Measurements from ENCODE around the gene TSPAN8.

DNA sequence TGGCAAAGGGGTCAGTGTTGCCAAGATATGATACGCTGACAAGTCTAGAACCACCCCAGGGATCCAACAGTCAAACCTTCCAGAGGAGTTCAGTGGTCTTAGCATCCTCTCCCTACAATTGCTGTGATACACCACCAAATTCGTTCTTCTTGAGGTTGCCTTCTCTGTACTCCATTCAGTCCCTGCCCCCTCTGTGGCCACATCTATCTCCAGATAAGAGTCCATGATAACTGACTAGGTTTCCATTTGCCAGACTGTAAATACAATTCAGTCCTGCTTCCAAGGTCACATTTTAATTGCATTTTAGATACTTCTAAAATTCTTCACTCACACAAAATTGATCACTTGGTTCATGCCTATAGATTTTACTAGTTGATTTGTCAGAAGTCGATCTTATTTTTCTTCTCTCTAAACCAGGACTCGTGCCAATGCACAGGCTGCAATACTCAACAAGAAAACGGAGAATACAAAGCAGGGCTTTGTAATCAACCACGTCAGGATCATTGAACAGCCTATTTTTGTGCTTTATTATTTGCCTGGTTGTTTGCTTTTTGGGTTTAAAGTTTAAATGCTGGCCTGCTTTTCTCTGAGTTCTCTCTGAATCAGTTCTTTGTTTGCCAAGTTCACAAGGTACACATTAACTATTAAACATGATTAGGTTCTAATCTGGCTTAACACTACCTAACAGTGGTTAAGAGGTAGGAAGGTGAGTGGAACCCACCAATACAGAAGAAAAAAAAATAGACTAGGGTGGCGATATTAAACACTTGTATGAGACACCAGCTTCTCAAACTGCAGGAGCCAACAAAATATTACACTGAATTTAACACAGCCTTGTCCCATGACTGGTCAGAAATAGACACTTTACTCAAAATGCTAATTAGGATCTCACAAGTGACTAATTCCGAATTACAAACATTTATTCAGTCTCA, 5.3 kb upstream of the TSPAN8 start:
- no peak for TF ChIP-seq CSDC2 (CRISPR knock-in tag; IDR thresholded peaks at IDR 0.05)
- no peak for TF ChIP-seq ZNF70 (CRISPR knock-in tag; IDR thresholded peaks at IDR 0.05)
- TF ChIP-seq, protein P1, sequence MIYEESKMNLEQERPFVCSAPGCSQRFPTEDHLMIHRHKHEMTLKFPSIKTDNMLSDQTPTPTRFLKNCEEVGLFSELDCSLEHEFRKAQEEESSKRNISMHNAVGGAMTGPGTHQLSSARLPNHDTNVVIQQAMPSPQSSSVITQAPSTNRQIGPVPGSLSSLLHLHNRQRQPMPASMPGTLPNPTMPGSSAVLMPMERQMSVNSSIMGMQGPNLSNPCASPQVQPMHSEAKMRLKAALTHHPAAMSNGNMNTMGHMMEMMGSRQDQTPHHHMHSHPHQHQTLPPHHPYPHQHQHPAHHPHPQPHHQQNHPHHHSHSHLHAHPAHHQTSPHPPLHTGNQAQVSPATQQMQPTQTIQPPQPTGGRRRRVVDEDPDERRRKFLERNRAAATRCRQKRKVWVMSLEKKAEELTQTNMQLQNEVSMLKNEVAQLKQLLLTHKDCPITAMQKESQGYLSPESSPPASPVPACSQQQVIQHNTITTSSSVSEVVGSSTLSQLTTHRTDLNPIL (CRISPR knock-in tag; IDR thresholded peaks at IDR 0.05; ENCODE audit: low read depth): no peak
- TF ChIP-seq, protein P2, sequence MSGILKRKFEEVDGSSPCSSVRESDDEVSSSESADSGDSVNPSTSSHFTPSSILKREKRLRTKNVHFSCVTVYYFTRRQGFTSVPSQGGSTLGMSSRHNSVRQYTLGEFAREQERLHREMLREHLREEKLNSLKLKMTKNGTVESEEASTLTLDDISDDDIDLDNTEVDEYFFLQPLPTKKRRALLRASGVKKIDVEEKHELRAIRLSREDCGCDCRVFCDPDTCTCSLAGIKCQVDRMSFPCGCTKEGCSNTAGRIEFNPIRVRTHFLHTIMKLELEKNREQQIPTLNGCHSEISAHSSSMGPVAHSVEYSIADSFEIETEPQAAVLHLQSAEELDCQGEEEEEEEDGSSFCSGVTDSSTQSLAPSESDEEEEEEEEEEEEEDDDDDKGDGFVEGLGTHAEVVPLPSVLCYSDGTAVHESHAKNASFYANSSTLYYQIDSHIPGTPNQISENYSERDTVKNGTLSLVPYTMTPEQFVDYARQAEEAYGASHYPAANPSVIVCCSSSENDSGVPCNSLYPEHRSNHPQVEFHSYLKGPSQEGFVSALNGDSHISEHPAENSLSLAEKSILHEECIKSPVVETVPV (CRISPR knock-in tag; IDR thresholded peaks at IDR 0.05): no peak
- TF ChIP-seq, protein P3, sequence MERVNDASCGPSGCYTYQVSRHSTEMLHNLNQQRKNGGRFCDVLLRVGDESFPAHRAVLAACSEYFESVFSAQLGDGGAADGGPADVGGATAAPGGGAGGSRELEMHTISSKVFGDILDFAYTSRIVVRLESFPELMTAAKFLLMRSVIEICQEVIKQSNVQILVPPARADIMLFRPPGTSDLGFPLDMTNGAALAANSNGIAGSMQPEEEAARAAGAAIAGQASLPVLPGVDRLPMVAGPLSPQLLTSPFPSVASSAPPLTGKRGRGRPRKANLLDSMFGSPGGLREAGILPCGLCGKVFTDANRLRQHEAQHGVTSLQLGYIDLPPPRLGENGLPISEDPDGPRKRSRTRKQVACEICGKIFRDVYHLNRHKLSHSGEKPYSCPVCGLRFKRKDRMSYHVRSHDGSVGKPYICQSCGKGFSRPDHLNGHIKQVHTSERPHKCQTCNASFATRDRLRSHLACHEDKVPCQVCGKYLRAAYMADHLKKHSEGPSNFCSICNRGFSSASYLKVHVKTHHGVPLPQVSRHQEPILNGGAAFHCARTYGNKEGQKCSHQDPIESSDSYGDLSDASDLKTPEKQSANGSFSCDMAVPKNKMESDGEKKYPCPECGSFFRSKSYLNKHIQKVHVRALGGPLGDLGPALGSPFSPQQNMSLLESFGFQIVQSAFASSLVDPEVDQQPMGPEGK (CRISPR knock-in tag; IDR thresholded peaks at IDR 0.05; ENCODE audit: borderline replicate concordance): no peak
- TF ChIP-seq, protein P4, sequence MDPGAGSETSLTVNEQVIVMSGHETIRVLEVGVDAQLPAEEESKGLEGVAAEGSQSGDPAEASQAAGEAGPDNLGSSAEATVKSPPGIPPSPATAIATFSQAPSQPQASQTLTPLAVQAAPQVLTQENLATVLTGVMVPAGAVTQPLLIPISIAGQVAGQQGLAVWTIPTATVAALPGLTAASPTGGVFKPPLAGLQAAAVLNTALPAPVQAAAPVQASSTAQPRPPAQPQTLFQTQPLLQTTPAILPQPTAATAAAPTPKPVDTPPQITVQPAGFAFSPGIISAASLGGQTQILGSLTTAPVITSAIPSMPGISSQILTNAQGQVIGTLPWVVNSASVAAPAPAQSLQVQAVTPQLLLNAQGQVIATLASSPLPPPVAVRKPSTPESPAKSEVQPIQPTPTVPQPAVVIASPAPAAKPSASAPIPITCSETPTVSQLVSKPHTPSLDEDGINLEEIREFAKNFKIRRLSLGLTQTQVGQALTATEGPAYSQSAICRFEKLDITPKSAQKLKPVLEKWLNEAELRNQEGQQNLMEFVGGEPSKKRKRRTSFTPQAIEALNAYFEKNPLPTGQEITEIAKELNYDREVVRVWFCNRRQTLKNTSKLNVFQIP (CRISPR knock-in tag; IDR thresholded peaks at IDR 0.05; ENCODE audit: borderline replicate concordance, low read depth): no peak
- TF ChIP-seq GLIS3 (CRISPR knock-in tag; IDR thresholded peaks at IDR 0.05): no peak
- no peak for TF ChIP-seq ZFP30 (CRISPR knock-in tag; IDR thresholded peaks at IDR 0.05)
- TF ChIP-seq, protein P5, sequence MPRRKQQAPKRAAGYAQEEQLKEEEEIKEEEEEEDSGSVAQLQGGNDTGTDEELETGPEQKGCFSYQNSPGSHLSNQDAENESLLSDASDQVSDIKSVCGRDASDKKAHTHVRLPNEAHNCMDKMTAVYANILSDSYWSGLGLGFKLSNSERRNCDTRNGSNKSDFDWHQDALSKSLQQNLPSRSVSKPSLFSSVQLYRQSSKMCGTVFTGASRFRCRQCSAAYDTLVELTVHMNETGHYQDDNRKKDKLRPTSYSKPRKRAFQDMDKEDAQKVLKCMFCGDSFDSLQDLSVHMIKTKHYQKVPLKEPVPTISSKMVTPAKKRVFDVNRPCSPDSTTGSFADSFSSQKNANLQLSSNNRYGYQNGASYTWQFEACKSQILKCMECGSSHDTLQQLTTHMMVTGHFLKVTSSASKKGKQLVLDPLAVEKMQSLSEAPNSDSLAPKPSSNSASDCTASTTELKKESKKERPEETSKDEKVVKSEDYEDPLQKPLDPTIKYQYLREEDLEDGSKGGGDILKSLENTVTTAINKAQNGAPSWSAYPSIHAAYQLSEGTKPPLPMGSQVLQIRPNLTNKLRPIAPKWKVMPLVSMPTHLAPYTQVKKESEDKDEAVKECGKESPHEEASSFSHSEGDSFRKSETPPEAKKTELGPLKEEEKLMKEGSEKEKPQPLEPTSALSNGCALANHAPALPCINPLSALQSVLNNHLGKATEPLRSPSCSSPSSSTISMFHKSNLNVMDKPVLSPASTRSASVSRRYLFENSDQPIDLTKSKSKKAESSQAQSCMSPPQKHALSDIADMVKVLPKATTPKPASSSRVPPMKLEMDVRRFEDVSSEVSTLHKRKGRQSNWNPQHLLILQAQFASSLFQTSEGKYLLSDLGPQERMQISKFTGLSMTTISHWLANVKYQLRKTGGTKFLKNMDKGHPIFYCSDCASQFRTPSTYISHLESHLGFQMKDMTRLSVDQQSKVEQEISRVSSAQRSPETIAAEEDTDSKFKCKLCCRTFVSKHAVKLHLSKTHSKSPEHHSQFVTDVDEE (CRISPR knock-in tag; IDR thresholded peaks at IDR 0.05): no peak
- TF ChIP-seq ARNTL (CRISPR knock-in tag; IDR thresholded peaks at IDR 0.05; ENCODE audit: borderline replicate concordance, low read depth): no peak
